ENCODE data around the gene MTHFD1L. TPM values are rescaled to one million over a fixed set of nuclear protein-coding genes. Genes with fewer than 3 reads are reported as not detected.

MTHFD1L gene
- total and polyA plus RNA-seq, 2 of the 4 experiments (the other 2 are of a cell fraction) = 43.5 to 53.2 TPM

- peaks cover 2% of the 10 kb centered on the region for H3K27me3 ChIP-seq (ENCODE audit: control insufficient read depth, insufficient read depth, low read length)
- H4K5ac ChIP-seq (ENCODE audit: low read depth, low read length) = no peak overlapping the region
- H2BK15ac ChIP-seq (ENCODE audit: low read depth, low read length) = no peak overlapping the region
- no peak overlapping the region for H2AK5ac ChIP-seq (ENCODE audit: low read depth, low read length)
- H3K9me3 ChIP-seq (ENCODE audit: control insufficient read depth, insufficient read depth, low read length) = 0 out of 2 replicates have a peak, but pooled peaks cover 1% of the 10 kb centered on the region
- POLR2A ChIA-PET (ENCODE audit: unreplicated experiment) = no interaction called here
- no peak overlapping the region for H3K4me3 ChIP-seq (ENCODE audit: insufficient read depth, low read depth, low read length)
- no peak overlapping the region for H3K56ac ChIP-seq (ENCODE audit: extremely low read depth, insufficient read depth, low read length)
- no peaks in the 10 kb centered on the region for H4K20me1 ChIP-seq (ENCODE audit: insufficient read depth, low read length)
- peak overlapping the region; percentile 52 for H2AFZ ChIP-seq (replicated peaks; ENCODE audit: low read length, poor library complexity)
- no TSS peak for BruUV-seq (replicated peaks)
- H3K23ac ChIP-seq (ENCODE audit: low read depth, low read length) = no peak overlapping the region
- H3K9ac ChIP-seq (ENCODE audit: low read depth, low read length) = no peak overlapping the region
- no peaks in the 10 kb centered on the region for H3K79me1 ChIP-seq (ENCODE audit: low read depth in 1 of 2, low read length in 2 of 2)
- no peak overlapping the region for H3K14ac ChIP-seq (replicated peaks; ENCODE audit: low read depth, low read length)
- H2BK120ac ChIP-seq (ENCODE audit: low read depth, low read length) = no peak overlapping the region
- 100% methylated on average over 1 of the region's 5 CpGs; no CpG with 5 or more reads in 1 of the 2 experiments for WGBS, 2 experiments (ENCODE audit: extremely low coverage in 2 of 2, insufficient read length in 1 of 2)
- no peak overlapping the region for H2AK9ac ChIP-seq (replicated peaks; ENCODE audit: low read depth, low read length, poor library complexity)
- DNase-seq (no peak), ATAC-seq (ENCODE audit: low read depth) (no peak)
- no peak overlapping the region for H4K8ac ChIP-seq (ENCODE audit: low read depth in 2 of 2, low read length in 2 of 2)
- H3K4me1 ChIP-seq (ENCODE audit: control insufficient read depth, insufficient read depth, low read length) = no peaks in the 10 kb centered on the region
- H3K9me1 ChIP-seq (ENCODE audit: insufficient read depth, low read length) = no peaks in the 10 kb centered on the region
- H3K27ac ChIP-seq (ENCODE audit: insufficient read depth, low read length) = no peak overlapping the region
- H2BK20ac ChIP-seq (ENCODE audit: low read depth, low read length) = no peak overlapping the region
- no peak overlapping the region for H3K4me2 ChIP-seq (ENCODE audit: low read depth, low read length)
- intact Hi-C loops (cut with micrococcal nuclease) (no loop called here), dilution Hi-C loops (cut with HindIII; ENCODE audit: low sequenced_read_pairs, unreplicated experiment) (no loop called here), in situ Hi-C loops (cut with MboI; ENCODE audit: low sequenced_read_pairs) (no loop called here)
- TF ChIP-seq RAD21 (IDR thresholded peaks at IDR 0.05; ENCODE audit: low read length) = no peak
- no peak for TF ChIP-seq POLR2A (IDR thresholded peaks at IDR 0.05; ENCODE audit: low read depth, low read length)
- no peak for TF ChIP-seq CEBPB (IDR thresholded peaks at IDR 0.05; ENCODE audit: low read depth, low read length)
- TF ChIP-seq MXI1 (IDR thresholded peaks at IDR 0.05; ENCODE audit: borderline replicate concordance, low read depth, low read length) = no peak
- TF ChIP-seq MAFK (IDR thresholded peaks at IDR 0.05; ENCODE audit: low read depth, low read length) = no peak
- TF ChIP-seq RCOR1 (IDR thresholded peaks at IDR 0.05; ENCODE audit: insufficient replicate concordance, low read length) = no peak
- no peak for TF ChIP-seq USF2 (IDR thresholded peaks at IDR 0.05; ENCODE audit: low read depth, low read length)
- TF ChIP-seq MAZ (IDR thresholded peaks at IDR 0.05; ENCODE audit: borderline replicate concordance, low read depth, low read length) = no peak
- no peak for TF ChIP-seq ELK1 (IDR thresholded peaks at IDR 0.05; ENCODE audit: borderline replicate concordance, low read depth, low read length)
- TF ChIP-seq RFX5 (IDR thresholded peaks at IDR 0.05; ENCODE audit: low read depth, low read length) = no peak
- TF ChIP-seq CHD1 (IDR thresholded peaks at IDR 0.05; ENCODE audit: low read depth, low read length) = no peak
- no peak for TF ChIP-seq CTCF (conservative IDR thresholded peaks at IDR 0.05; ENCODE audit: low read depth, low read length)
- TF ChIP-seq FOS (IDR thresholded peaks at IDR 0.05; ENCODE audit: low read depth, low read length) = no peak
- no peak for TF ChIP-seq BHLHE40 (IDR thresholded peaks at IDR 0.05; ENCODE audit: low read depth, low read length)
- TF ChIP-seq NFE2L2 (IDR thresholded peaks at IDR 0.05; ENCODE audit: low read depth, low read length) = no peak
- no peak for TF ChIP-seq SMC3 (IDR thresholded peaks at IDR 0.05; ENCODE audit: low read depth, low read length)
- H3K4ac ChIP-seq (ENCODE audit: low read depth, low read length) = no peak overlapping the region
- H3K18ac ChIP-seq (ENCODE audit: low read depth, low read length) = no peak overlapping the region
- no peak overlapping the region for H2BK5ac ChIP-seq (ENCODE audit: low read depth, low read length, poor library complexity, severe bottlenecking)
- H3K36me3 ChIP-seq (ENCODE audit: control insufficient read depth, insufficient read depth, low read length) = no peaks in the 10 kb centered on the region
- CTCF ChIA-PET = no interaction called here
- H4K91ac ChIP-seq (ENCODE audit: insufficient read depth, low read depth, low read length) = no peak overlapping the region
Measured at GRCh38 chr6:151141685-151142084, 276.2 kb downstream of the MTHFD1L start.
